NT2/D1 (cell line): ENCODE results near the gene FZR1.

ENCODE experiments used
- SUZ12 ChIP-seq: IDR thresholded peaks from 2 replicates; pipeline ENCODE4 v1.6.1; 2011; ENCODE audit not compliant: insufficient read length, insufficient read depth; ENCODE audit errors: extremely low read depth
- YY1 ChIP-seq: IDR thresholded peaks from 2 replicates; pipeline ENCODE4 v1.6.1; 2011; ENCODE audit not compliant: insufficient read length, insufficient read depth

- TF ChIP-seq SUZ12 (no peak), YY1 (no peak)
Measured at GRCh38 chr19:3469638-3470499, 36.2 kb upstream of the FZR1 start.
